ENCODE data around the gene SLC15A1. TPM values are rescaled to one million over a fixed set of nuclear protein-coding genes. Genes with fewer than 3 reads are reported as not detected.

SLC15A1 gene
- total RNA-seq, 2 experiments from 2014 or later: not detected

DNA sequence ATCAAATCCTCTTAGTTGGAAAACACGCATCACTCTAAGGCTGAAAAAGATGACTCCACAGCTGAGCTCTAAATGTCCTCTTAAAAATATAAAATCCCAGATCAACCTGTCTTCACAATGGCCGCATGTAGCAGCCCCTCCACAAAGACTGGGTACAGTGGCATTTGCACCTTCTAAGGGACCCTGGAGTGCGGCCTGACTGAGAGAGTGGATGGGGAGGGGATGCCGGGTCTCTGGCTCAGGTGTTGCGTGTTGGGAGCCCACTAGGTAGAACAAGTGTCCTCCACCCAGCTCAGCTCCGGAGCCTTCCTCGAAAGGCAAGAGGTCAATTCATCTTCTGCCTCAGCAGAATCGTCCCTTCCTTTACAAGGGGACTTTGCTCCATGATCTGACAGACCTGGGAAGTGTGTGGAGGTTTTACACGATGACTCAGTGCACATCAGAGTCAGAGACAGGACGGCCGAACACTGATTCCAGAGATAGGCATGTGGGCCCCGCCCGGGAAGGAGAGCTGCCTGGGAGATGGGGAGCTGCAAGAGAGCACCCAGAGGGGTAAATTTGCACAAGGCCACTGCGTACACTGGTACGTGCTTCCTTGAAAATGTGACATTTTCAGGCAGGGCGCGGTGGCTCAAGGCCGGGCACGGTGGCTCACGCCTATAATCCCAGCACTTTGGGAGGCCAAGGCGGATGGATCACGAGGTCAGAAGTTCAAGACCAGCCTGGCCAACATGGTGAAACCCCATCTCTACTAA, 23.5 kb upstream of the SLC15A1 start:
- POLR2A ChIA-PET: no interaction called here
- CTCF ChIA-PET: no interaction called here
- peaks cover 6% of the 10 kb centered on the region for H3K27me3 Mint-ChIP-seq
- H3K4me3 Mint-ChIP-seq: no peak overlapping the region
- no peak overlapping the region for H3K27ac Mint-ChIP-seq
- no peak for DNase-seq
- H3K9me3 Mint-ChIP-seq: no peaks in the 10 kb centered on the region
- H3K36me3 Mint-ChIP-seq (ENCODE audit: low read depth): no peaks in the 10 kb centered on the region
- no peaks in the 10 kb centered on the region for H3K4me1 Mint-ChIP-seq

DNA sequence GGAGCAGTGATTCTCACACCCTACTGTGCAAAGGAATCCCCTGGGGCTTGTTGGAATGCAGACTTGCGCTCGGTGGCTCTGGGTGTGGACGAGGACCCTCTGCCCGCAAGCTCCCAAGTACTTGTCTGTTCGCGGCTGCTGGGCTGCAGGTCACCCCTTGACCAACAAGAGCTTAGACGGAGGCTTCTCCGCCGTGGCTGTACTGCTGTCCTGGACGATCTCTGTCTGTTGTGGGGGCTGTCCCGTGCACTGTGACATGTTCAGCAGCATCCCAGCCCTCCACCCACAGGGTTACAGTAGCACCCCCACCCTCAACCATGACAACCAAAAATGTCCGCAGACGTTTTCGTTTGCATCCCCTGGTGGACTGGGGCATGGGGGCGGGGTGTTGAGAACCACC, 22.9 kb upstream of the SLC15A1 start:
- DNase-seq: no peak
- no peak overlapping the region for H3K4me3 Mint-ChIP-seq
- no peaks in the 10 kb centered on the region for H3K4me1 Mint-ChIP-seq

DNA sequence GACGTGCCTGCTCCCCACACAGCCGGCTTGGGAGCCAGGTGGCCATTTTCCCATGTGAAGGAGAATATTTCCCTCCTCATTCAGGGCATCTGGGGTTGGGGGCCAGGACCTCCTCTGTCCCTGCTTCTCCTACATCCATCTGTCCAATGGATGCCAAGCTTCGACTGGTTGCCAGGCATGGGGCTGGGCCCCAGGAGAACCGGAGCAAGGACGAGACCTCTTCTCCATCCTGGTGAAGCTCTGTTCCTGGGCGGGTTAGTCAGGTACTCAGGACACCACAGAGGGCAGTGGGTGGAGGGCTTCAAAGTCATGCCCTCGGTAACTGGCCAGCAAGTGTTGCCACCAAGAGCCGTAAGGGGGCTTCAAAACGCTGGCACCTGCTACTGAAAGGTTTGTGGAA, 22.3 kb upstream of the SLC15A1 start:
- POLR2A ChIA-PET: no interaction called here
- CTCF ChIA-PET: no interaction called here
- Mint-ChIP-seq H3K27ac (no peak overlapping the region), H3K9me3 (peaks cover 3% of the 10 kb centered on the region), H3K4me3 (no peak overlapping the region), H3K4me1 (no peaks in the 10 kb centered on the region), H3K36me3 (ENCODE audit: low read depth) (no peaks in the 10 kb centered on the region), H3K27me3 (peaks cover 6% of the 10 kb centered on the region)
- no peak for DNase-seq

More for the DNA sequence above, 22.9 kb upstream of the SLC15A1 start:
- Mint-ChIP-seq H3K36me3 (ENCODE audit: low read depth) (no peaks in the 10 kb centered on the region), H3K9me3 (peaks cover under 1% of the 10 kb centered on the region), H3K27me3 (peaks cover 6% of the 10 kb centered on the region), H3K27ac (no peak overlapping the region)
- CTCF ChIA-PET: no interaction called here
- POLR2A ChIA-PET: no interaction called here

DNA sequence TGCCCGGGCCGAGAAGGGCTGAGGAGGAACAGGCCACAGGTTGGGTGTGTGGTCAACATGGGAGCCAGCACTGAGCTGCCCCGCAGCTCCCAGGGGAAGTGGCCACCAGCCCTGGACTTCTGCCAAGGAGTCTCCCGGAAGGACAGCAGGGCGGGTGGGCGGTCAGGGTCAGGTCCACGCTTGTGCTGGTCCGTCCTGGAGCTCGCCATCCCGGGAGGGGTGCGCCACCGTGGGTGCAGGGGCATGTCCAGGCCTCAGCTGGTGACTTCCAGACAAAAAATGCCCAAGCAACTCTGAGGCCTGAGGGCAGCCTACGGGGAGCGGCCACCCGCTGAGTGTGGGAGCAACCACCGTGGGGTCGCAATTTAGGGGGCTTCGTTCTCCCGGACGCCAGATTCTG, 21.4 kb upstream of the SLC15A1 start:
- DNase-seq: no peak
- Mint-ChIP-seq H3K4me3 (no peak overlapping the region), H3K27ac (no peak overlapping the region), H3K36me3 (ENCODE audit: low read depth) (no peaks in the 10 kb centered on the region), H3K9me3 (peaks cover 3% of the 10 kb centered on the region), H3K27me3 (peaks cover 4% of the 10 kb centered on the region), H3K4me1 (no peaks in the 10 kb centered on the region)
- ChIA-PET CTCF (no interaction called here), POLR2A (no interaction called here)

DNA sequence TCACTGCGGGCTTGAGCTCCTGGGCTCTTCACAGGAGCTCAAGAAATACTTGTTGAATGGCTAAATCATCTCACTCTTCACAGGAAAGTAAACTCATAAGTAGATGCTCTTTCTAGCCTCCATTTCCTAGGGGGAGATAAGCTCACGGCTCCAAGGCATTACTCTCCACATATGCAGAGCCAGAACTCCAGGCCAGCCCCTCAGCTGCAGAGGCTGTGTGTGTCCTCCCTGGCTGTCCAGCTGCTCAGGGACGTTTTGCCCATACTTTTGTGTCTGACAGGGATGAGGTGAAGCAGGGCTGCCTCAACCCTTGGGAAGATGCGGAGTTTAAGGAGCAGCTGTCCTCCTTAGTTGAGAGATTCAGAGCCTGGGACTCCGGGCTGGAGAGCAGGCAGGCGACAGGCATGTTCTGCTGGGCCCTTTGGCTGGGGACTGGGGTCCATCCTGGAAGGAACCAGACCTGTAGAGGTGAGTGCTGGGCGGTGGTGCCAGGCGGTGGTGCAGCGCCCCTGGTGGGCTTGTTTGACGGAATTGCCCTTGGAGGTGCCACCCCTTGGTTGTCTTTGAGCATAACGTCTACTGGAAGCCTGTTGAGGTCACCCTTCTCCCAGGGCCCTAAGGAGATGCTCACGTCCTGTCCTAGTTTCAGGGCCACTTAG, 20.5 kb upstream of the SLC15A1 start:
- no peak for DNase-seq
- H3K4me1 Mint-ChIP-seq: no peaks in the 10 kb centered on the region
- H3K4me3 Mint-ChIP-seq: no peak overlapping the region
- CTCF ChIA-PET: interaction anchor here (0.6 kb wide), 1 partner anchor 365 kb away, joined by 3 read pairs; no protein-coding TSS in a partner anchor
- peaks cover 4% of the 10 kb centered on the region for H3K27me3 Mint-ChIP-seq
- H3K36me3 Mint-ChIP-seq (ENCODE audit: low read depth): no peaks in the 10 kb centered on the region
- peaks cover 3% of the 10 kb centered on the region for H3K9me3 Mint-ChIP-seq
- POLR2A ChIA-PET: no interaction called here
- H3K27ac Mint-ChIP-seq: no peak overlapping the region

DNA sequence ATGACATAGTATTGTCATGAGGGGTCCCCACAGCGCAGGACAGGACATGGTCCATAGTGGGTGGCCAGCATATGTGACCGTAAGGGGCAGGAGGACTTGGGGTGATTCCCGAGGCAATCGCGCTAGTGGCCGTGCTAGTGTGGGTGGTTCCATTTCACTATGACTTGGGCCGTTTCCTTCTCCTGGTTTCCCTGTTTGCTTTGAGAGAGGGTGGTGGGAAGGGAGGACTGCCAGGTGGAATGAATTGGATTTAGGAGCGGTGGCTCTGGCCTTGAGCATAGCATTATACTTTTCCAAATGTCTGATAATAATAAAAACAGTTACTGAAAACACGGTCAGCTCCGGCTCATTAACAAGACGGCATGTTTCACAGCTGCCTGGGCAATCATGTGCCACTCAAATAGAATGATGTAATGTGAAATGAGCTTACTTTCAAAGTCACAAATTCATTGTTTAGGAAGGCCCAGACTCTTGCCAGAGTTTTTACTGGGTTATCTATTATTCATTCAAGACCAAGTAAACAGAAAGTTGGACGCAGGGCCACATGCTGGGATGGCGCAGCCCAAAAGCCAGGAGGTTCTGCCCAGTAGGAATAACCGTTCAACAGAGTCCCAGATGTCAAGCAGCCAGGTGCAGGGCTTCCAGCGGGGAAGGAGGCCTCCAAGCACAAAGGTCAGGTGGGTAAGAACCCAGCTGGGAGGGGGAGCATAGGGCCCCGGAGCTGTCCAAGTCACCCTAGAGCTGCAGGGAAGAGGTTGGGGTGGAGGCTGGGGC, 19.6 kb upstream of the SLC15A1 start:
- CTCF ChIA-PET: interaction anchor here (0.5 kb wide), 1 partner anchor 1022 kb away, joined by 4 read pairs; no protein-coding TSS in a partner anchor
- no peaks in the 10 kb centered on the region for H3K4me1 Mint-ChIP-seq
- peaks cover 3% of the 10 kb centered on the region for H3K9me3 Mint-ChIP-seq
- H3K36me3 Mint-ChIP-seq (ENCODE audit: low read depth): no peaks in the 10 kb centered on the region
- H3K27me3 Mint-ChIP-seq: peaks cover 2% of the 10 kb centered on the region
- POLR2A ChIA-PET: no interaction called here
- no peak for DNase-seq
- no peak overlapping the region for H3K27ac Mint-ChIP-seq
- H3K4me3 Mint-ChIP-seq: no peak overlapping the region

DNA sequence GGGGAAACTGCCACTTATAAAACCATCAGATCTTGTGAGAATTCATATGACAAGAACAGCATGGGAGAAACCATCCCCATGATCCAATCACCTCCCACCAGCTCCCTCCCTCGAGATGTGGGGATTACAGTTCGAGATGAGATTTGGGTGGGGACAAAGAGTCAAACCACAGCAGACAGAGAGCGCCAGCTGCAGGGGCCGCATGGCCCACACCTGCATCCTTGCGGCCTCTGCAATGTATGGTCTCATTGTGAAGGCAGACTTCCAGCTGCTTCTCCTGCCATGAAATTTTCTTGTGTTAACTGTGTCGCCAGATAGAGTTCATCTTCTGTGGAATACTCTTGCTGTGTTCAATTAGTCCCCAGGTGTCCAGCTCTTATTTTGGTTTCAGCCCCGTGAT, 17.3 kb upstream of the SLC15A1 start:
- peaks cover 3% of the 10 kb centered on the region for H3K9me3 Mint-ChIP-seq
- ChIA-PET CTCF (no interaction called here), POLR2A (no interaction called here)
- H3K27ac Mint-ChIP-seq: no peak overlapping the region
- no peaks in the 10 kb centered on the region for H3K4me1 Mint-ChIP-seq
- no peaks in the 10 kb centered on the region for H3K36me3 Mint-ChIP-seq (ENCODE audit: low read depth)
- H3K4me3 Mint-ChIP-seq: no peak overlapping the region
- DNase-seq: no peak
- H3K27me3 Mint-ChIP-seq: peaks cover 7% of the 10 kb centered on the region

DNA sequence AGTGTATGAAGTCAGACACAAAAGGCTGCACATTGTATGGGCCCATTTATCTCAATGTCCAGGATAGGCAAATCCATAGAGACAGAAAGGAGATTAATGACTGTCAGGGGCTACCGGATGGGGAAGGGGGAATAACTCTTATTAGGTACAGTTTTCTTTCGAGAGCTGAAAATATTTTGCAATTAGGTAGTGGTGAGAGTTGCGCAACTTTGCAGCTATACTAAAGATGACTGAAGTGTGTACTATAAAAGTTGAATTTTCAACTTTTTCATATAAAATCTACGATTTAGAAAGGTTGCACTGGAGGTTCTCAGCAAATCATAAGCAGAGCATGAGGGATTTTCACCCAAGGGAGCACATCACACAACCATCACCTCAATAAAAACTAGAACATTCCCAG, 16.1 kb upstream of the SLC15A1 start:
- CTCF ChIA-PET: no interaction called here
- no peaks in the 10 kb centered on the region for H3K36me3 Mint-ChIP-seq (ENCODE audit: low read depth)
- H3K27me3 Mint-ChIP-seq: peaks cover 7% of the 10 kb centered on the region
- POLR2A ChIA-PET: no interaction called here
- H3K4me1 Mint-ChIP-seq: no peaks in the 10 kb centered on the region
- H3K9me3 Mint-ChIP-seq: peaks cover 3% of the 10 kb centered on the region
- H3K4me3 Mint-ChIP-seq: no peak overlapping the region
- DNase-seq: no peak
- H3K27ac Mint-ChIP-seq: no peak overlapping the region

DNA sequence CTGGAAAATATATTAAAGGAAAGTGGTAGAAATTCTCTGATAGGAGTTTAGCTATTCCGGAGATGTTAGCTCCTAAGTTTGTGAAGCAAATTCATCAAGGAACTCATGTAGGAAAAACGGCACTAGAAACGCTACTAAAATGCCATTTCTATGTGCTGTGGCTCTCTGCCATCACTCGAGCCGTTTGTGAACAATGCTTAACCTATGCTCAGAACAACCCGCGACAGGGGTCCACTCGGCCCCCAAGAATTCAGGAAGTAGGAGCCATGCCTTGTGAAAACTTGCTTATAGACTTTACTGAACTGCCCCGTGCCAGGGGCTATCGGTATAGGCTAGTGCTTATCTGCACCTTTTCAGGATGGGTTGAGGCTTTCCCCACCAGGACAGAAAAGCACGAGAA, 14.2 kb upstream of the SLC15A1 start:
- H3K9me3 Mint-ChIP-seq: peaks cover 3% of the 10 kb centered on the region
- H3K36me3 Mint-ChIP-seq (ENCODE audit: low read depth): no peaks in the 10 kb centered on the region
- peaks cover 10% of the 10 kb centered on the region for H3K27me3 Mint-ChIP-seq
- H3K27ac Mint-ChIP-seq: no peak overlapping the region
- DNase-seq: no peak
- no peak overlapping the region for H3K4me3 Mint-ChIP-seq
- CTCF ChIA-PET: no interaction called here
- H3K4me1 Mint-ChIP-seq: no peaks in the 10 kb centered on the region
- POLR2A ChIA-PET: no interaction called here

GRCh38 chr13:98765996-98766519, 13.6 kb upstream of the SLC15A1 start:
- Mint-ChIP-seq H3K36me3 (ENCODE audit: low read depth) (no peaks in the 10 kb centered on the region), H3K27me3 (peaks cover 10% of the 10 kb centered on the region), H3K9me3 (peaks cover 3% of the 10 kb centered on the region), H3K27ac (no peak overlapping the region), H3K4me1 (peaks cover 3% of the 10 kb centered on the region), H3K4me3 (no peak overlapping the region)
- POLR2A ChIA-PET: no interaction called here
- CTCF ChIA-PET: no interaction called here
- no peak for DNase-seq

GRCh38 chr13:98761986-98762616, 9.6 kb upstream of the SLC15A1 start:
- DNase-seq: no peak
- Mint-ChIP-seq H3K36me3 (ENCODE audit: low read depth) (peaks cover 1% of the 10 kb centered on the region), H3K27ac (no peak overlapping the region), H3K27me3 (peaks cover 12% of the 10 kb centered on the region), H3K4me1 (peaks cover 5% of the 10 kb centered on the region), H3K9me3 (peaks cover 4% of the 10 kb centered on the region), H3K4me3 (no peak overlapping the region)
- ChIA-PET CTCF (interaction anchor here (0.8 kb wide), 1 partner anchor 8 kb away, joined by 3 read pairs; no protein-coding TSS in a partner anchor), POLR2A (no interaction called here)

GRCh38 chr13:98761126-98761985, 8.9 kb upstream of the SLC15A1 start:
- no peak for DNase-seq
- Mint-ChIP-seq H3K27ac (no peak overlapping the region), H3K9me3 (peaks cover 4% of the 10 kb centered on the region), H3K4me1 (peaks cover 5% of the 10 kb centered on the region), H3K27me3 (peaks cover 14% of the 10 kb centered on the region), H3K36me3 (ENCODE audit: low read depth) (peaks cover 1% of the 10 kb centered on the region), H3K4me3 (no peak overlapping the region)
- CTCF ChIA-PET: interaction anchor here (0.8 kb wide), 1 partner anchor 9 kb away, joined by 3 read pairs; no protein-coding TSS in a partner anchor
- POLR2A ChIA-PET: no interaction called here

Data from activated CD4-positive, alpha-beta T cell treated with anti-CD3 and anti-CD28 coated beads, Interleukin-2, amount 10 ng/mL, durations not matched to agents 7 days and 5 days (primary cell).